Glutamatergic neuron (in vitro differentiated cells): Measurements from ENCODE around the gene CEP350. TPM values are rescaled to one million over a fixed set of nuclear protein-coding genes. Genes with fewer than 3 reads are reported as not detected.

Experiments
- DNase-seq: peaks from one replicate; pipeline ENCODE4 v3.0.0; 2022
- H3K27ac Mint-ChIP-seq: one replicate; pipeline ENCODE4 v1.8.0; 2020; ENCODE audit warnings: mild to moderate bottlenecking, mixed read lengths, inconsistent platforms; ENCODE audit not compliant: unreplicated experiment
- H3K27me3 Mint-ChIP-seq: one replicate; pipeline ENCODE4 v1.8.0; 2020; ENCODE audit warnings: mild to moderate bottlenecking, moderate library complexity, mixed read lengths, inconsistent platforms; ENCODE audit not compliant: unreplicated experiment
- H3K36me3 Mint-ChIP-seq: one replicate; pipeline ENCODE4 v1.8.0; 2020; ENCODE audit warnings: mild to moderate bottlenecking, mixed read lengths, inconsistent platforms; ENCODE audit not compliant: unreplicated experiment
- H3K4me1 Mint-ChIP-seq: one replicate; pipeline ENCODE4 v1.8.0; 2020; ENCODE audit warnings: mild to moderate bottlenecking, low read depth, mixed read lengths, inconsistent platforms; ENCODE audit not compliant: unreplicated experiment
- H3K4me3 Mint-ChIP-seq: one replicate; pipeline ENCODE4 v1.8.0; 2020; ENCODE audit warnings: mild to moderate bottlenecking, mixed read lengths, inconsistent platforms; ENCODE audit not compliant: unreplicated experiment
- H3K9me3 Mint-ChIP-seq: one replicate; pipeline ENCODE4 v1.8.0; 2020; ENCODE audit warnings: mild to moderate bottlenecking, moderate library complexity, mixed read lengths, inconsistent platforms; ENCODE audit not compliant: unreplicated experiment
- total RNA-seq: library from RNA; stranded (reverse); fragmentation: NEBNext Ultra II Directional; extraction: Animal tissue kit (Norgen Biotek cat#: 25700); gene quantifications from one replicate; pipeline ENCODE4 v1.2.1, GENCODE V29; 2021; ENCODE audit not compliant: unreplicated experiment
- TF ChIP-seq, protein P1 (sequence below): fragments of 200-600 bp; sonication (generic); IDR thresholded peaks from one replicate; pipeline ENCODE4 v1.5.0; 2021; ENCODE audit not compliant: partially characterized antibody, unreplicated experiment

The CEP350 gene
- total RNA-seq, 1 donor from 2014 or later, result 36.6 TPM

DNA sequence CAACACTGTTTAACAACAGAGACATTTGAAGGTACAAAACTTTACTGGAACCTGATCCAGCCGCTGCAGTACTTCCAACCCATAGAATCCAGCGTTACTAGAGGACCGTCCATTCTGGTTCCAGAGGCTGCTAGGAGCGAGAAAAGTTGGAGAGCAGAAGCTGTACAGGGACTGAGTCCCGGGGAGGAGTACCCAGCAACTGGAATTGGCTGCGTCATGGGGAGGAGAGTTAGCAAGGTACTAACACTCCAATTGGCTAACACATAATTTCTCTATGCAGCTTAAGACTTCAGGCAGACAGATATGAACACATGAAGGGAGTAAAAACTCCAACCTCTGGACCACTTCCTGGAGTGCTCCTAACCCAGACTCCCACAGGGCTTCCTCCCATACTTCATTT, 198.0 kb downstream of the CEP350 start:
- no peak overlapping the region for H3K27ac Mint-ChIP-seq
- peaks cover 2% of the 10 kb centered on the region for H3K9me3 Mint-ChIP-seq
- H3K4me1 Mint-ChIP-seq, result peaks cover 7% of the 10 kb centered on the region
- TF ChIP-seq, protein P1, sequence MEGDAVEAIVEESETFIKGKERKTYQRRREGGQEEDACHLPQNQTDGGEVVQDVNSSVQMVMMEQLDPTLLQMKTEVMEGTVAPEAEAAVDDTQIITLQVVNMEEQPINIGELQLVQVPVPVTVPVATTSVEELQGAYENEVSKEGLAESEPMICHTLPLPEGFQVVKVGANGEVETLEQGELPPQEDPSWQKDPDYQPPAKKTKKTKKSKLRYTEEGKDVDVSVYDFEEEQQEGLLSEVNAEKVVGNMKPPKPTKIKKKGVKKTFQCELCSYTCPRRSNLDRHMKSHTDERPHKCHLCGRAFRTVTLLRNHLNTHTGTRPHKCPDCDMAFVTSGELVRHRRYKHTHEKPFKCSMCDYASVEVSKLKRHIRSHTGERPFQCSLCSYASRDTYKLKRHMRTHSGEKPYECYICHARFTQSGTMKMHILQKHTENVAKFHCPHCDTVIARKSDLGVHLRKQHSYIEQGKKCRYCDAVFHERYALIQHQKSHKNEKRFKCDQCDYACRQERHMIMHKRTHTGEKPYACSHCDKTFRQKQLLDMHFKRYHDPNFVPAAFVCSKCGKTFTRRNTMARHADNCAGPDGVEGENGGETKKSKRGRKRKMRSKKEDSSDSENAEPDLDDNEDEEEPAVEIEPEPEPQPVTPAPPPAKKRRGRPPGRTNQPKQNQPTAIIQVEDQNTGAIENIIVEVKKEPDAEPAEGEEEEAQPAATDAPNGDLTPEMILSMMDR, result no peak
- H3K27me3 Mint-ChIP-seq, result peaks cover 8% of the 10 kb centered on the region
- no peak for DNase-seq
- no peak overlapping the region for H3K4me3 Mint-ChIP-seq
- no peaks in the 10 kb centered on the region for H3K36me3 Mint-ChIP-seq

GRCh38 chr1:180153032-180153431, 198.4 kb downstream of the CEP350 start:
- Mint-ChIP-seq H3K9me3 (peaks cover 2% of the 10 kb centered on the region), H3K36me3 (no peaks in the 10 kb centered on the region), H3K27ac (no peak overlapping the region), H3K4me3 (no peak overlapping the region), H3K27me3 (peaks cover 8% of the 10 kb centered on the region), H3K4me1 (peaks cover 11% of the 10 kb centered on the region)
- no peak for DNase-seq
- TF ChIP-seq, protein P1, result no peak

GRCh38 chr1:180154003-180154324, 199.4 kb downstream of the CEP350 start:
- TF ChIP-seq, protein P1, result no peak
- peak overlapping the region; percentile 94 for H3K4me3 Mint-ChIP-seq
- H3K27ac Mint-ChIP-seq, result peak overlapping the region; percentile 79
- no peak for DNase-seq
- no peaks in the 10 kb centered on the region for H3K36me3 Mint-ChIP-seq
- H3K4me1 Mint-ChIP-seq, result peaks cover 12% of the 10 kb centered on the region
- H3K27me3 Mint-ChIP-seq, result peaks cover 11% of the 10 kb centered on the region
- peaks cover 2% of the 10 kb centered on the region for H3K9me3 Mint-ChIP-seq

DNA sequence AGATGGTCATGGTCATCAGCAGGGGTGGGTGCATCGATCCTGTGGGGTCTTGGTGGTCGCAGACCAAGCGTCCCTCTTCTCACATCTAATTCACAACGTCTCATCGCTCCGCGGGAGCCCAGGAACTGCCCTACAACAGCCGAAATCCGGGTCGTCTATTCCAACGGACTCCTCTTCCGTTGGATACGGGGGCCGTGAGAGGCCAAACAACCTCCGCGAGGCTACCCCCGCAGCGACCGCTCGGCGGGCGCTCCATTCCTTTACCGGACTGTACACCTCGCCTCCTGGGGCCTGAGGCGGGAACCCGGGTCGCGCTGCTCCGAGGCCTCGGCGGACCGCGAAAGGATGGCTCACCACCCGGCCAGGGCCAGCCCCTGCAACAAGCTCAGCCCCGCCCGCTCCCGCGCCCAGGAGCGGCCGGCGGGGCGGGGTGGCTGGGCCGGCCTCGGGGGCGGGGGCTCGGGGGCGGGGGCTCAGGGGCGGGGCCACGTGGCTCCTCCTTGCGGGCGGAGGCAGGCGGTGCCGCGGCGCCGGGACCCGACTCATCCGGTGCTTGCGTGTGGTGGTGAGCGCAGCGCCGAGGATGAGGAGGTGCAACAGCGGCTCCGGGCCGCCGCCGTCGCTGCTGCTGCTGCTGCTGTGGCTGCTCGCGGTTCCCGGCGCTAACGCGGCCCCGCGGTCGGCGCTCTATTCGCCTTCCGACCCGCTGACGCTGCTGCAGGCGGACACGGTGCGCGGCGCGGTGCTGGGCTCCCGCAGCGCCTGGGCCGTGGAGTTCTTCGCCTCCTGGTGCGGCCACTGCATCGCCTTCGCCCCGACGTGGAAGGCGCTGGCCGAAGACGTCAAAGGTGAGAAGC, 199.9 kb downstream of the CEP350 start, which contains the start of gene QSOX1:
TSS of gene QSOX1 (plus strand) at position 545 of the 857 bp plus-strand sequence. CDS start at position 584, 39 bp downstream.
- Mint-ChIP-seq H3K27ac (peak within 1 kb of the TSS; percentile 81), H3K4me1 (peaks cover 12% of the 10 kb centered on the region), H3K4me3 (peak within 1 kb of the TSS; percentile 94), H3K27me3 (peaks cover 11% of the 10 kb centered on the region), H3K9me3 (peaks cover 2% of the 10 kb centered on the region), H3K36me3 (no peaks in the 10 kb centered on the region)
- DNase-seq, result peak; percentile 88
- TF ChIP-seq, protein P1, result peak; percentile 57

GRCh38 chr1:180155182-180155682, 200.6 kb downstream of the CEP350 start:
- peaks cover 2% of the 10 kb centered on the region for H3K9me3 Mint-ChIP-seq
- TF ChIP-seq, protein P1, result no peak
- H3K36me3 Mint-ChIP-seq, result no peaks in the 10 kb centered on the region
- peak; percentile 45 for DNase-seq
- H3K27ac Mint-ChIP-seq, result peak overlapping the region; percentile 81
- H3K27me3 Mint-ChIP-seq, result peaks cover 11% of the 10 kb centered on the region
- H3K4me1 Mint-ChIP-seq, result peaks cover 12% of the 10 kb centered on the region
- H3K4me3 Mint-ChIP-seq, result peak overlapping the region; percentile 89
